Activated CD4-positive, alpha-beta T cell treated with anti-CD3 and anti-CD28 coated beads for 24 hours (primary cell): ENCODE results near the gene CABP2.
"Not testable (repeated sequence)": the region's sequence is repeated elsewhere in the genome, so short reads cannot be mapped to it uniquely, and the experiment has no call there.

ENCODE experiments used
- DNase-seq, 2 donors: peaks; one replicate each; pipeline ENCODE4 v3.0.0-alpha.2; 2020; ENCODE audit warnings: low read depth in 2 of 2

Gene CABP2

DNA sequence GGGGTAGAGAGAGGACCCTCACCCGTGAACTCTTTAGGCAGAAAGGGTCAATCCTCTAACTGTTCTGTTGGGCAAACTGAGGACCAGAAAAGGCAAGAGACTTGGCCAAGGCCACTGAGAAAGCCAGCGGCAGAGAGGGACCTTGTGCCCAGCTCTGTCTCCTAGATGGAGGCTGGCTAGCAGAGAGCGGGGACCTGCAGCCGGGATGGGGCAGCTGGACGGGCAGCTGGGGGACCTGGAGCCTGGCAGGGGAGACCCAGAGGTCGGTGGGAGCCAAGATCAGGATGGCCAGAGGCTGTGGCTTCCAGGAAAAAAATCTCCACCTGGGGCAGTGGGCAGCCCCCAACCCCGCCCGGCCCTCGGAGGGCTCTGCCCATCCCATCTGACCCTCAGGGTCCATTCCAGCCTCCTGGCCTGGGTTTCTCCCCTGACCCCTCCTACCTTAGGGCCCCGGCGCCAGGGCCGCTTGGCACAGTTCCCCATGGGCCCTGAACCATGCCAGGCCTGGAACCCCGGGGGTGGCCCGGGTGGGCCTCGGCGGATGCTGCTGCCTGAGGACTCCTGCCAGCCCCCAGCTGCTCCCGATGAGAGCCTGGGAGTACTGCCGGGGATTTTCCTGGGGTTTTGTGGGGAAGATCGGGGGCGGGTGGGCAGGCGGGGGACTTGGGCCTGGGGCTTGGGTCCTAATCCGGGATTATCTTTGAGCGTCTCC is at the start of gene CABP2:
Gene CABP2 (minus strand): TSS at position 603 of the 712 bp plus-strand sequence. CDS start 120 bp downstream, at position 483.
- DNase-seq = no peak

DNA sequence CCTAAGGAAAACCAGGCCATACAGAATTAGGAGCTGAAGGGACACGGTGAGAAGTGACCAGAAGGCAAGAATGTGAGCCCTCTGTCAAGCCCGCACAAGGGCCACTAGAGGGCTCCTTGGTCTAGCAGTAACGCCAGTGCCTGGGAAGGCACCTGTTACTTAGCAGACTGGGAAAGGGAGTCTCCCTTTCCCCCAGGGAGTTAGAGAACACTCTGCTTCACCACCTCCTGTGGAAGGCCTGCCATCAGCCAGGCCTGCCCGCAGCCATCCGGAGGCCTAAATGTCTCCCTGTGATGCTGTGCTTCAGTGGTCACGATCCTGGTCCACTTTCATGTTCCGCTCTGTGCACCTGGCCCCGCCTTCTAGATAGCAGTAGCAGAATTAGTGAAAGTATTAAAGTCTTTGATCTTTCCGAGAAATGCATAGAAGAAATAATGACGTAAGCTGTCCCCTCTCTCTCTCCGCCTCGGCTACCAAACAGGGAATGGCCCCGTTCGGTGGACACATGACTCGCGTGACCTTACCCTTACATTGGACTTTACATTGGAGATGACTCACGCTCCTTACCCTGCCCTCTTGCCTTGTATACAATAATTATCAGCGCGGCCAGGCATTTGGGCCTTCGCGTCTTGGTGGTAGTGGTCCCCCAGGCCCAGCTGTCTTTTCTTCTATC is 49.6 kb upstream of the CABP2 start:
- no peak for DNase-seq

GRCh38 chr11:67572305-67572704 is 49.1 kb upstream of the CABP2 start:
- DNase-seq = no peak

DNA sequence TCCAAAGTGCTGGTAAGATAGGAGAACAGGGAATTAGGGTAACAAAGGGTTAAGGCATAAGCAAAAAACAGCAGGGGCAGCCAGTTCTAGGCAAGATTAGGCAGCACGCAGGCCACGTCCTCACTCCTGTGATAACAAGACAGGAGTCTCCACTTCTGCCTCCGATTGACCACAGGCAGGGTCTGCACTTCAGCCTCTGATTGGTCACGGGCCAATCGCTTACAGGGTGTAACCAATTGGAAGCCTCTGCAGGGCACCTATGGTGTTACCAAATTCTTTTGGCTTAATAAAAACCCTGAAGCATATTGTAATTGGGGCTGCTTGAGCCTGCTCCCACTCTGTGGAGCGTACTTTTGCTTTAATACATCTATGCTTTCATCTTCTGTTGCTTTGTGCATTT is 48.2 kb upstream of the CABP2 start:
- DNase-seq = no peak

GRCh38 chr11:67564230-67564629 is 41.0 kb upstream of the CABP2 start:
- DNase-seq = no peak

DNA sequence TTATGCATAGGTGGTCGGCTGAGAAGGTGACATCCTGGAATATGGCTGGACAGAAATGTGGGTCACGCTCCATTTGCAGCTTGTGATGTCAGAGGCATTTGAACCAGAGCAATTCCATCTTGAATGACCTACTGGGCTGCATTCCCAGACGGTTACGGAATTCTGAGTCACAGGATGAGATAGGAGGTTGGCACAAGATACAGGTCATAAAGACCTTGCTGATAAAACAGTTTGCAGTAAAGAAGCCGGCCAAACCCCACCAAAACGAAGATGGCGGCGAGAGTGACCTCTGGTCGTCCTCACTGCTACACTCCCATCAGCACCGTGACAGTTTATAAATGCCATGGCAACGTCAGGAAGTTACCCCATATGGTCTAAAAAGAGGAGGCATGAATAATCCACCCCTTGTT is 40.5 kb upstream of the CABP2 start:
- DNase-seq = not testable (repeated sequence)

DNA sequence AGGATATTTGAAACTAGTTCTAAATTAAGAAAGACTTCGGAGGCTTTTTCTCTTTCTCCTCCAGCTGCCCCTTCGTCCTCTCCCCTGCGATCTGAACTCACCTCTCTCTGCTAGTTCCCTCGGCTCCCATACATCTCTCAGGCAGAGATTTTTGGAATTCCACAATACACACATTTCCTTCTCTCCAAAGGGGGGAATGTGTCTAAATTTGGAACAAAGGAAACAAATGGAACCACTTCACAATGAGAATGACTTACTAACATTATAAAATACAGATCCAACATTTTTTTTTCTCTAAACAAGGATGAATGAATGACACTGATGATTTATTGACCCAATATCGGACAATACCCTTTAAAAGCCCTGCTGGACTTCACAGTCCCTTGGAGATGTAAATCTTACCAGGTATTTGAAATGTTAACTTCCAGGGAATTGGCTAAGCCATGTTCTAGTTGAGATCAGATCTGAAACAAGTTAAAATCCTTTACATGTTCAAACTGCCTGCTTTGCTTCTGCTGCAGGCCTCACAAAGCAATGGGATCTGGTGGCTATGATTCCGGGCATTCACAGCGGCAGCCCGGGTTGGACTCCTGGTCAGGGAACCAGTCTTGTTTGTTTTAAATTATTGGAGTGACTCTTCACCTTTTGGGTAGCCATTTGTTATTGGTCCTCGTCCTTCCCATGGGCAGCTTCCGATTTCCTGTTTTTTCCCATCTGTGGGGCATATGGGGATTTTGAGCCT is 39.9 kb upstream of the CABP2 start:
- DNase-seq = no peak

- DNase-seq = no peak
Observed at GRCh38 chr11:67561971-67562619, 38.8 kb upstream of the CABP2 start.

DNA sequence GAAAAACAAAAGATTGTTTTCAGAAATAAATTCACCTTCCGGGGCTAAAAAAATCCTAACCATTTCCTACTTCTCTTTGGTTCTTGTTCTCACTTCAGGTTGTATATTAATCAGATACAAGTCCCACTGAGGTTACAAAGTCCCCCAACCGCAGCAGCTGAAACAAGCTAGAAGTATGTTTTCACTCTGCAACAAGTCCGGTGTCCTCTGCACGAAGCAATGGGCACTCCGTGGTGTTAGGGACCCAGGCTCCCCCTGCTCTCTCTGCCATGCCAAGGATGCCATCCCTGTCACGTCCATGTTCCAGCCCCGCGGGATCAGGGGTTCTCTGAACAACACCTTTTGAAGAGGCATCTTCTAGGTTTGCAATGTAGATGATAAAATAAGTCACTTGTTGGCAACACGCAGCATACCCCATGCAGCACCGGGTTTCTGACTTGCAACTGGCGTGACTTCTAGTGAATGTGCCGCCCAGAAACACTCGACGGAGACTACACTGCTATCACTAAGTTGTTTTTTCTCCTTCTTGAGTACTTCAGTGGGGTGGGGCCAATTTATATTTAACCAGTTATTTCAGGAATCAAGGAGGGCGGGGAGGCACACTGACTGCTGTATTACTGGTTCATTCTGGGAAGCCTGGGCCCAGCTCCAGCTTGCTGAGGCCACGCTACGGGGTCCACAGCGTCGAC is 35.0 kb upstream of the CABP2 start:
- no peak for DNase-seq

DNA sequence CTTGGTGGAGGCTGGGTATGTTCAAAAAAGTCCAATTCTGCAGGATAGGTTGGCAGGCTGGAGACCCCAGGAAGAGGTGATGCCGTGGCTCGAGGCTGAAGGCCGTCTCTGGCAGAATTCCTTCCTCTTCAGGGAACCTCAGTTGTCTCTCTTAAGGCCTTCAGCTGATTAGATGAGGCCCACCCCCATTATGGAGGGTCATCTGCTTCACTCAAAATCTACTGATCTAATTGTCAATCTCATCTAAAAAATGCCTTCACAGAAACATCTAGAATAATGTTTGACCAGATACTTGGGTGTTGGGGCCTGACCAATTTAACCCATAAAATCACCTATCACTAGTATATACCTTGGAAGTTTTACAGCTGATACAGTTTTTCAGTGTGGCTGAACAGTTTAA is 33.0 kb upstream of the CABP2 start:
- DNase-seq = no peak

- not testable (repeated sequence) for DNase-seq
Observed at GRCh38 chr11:67551697-67552096, 28.5 kb upstream of the CABP2 start.

GRCh38 chr11:67551127-67551526 is 27.9 kb upstream of the CABP2 start:
- no peak for DNase-seq

DNA sequence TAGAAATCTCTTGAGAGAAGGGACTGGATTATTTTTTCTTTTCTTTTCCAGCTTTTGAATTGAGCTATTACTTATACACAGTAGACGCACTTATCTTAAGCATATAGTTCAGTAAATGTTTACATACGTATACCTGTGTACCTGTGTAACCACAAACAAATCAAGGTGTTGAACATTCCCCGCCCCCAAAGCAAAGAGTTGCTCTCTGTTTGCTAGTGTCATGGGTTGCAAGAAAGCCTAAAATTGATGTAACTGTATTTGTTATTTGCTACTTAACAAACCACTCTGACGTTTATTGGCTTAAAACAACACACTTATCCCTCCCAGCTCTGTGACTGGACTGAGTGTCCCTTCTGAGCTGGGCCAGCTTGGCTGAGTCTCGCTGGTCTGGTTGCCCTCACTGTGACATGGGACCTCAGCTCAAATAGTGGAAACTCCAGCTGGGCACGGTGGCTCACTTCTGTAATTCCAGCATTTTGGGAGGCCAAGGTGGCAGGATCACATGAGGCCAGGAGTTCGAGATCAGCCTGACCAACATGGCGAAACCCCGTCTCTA is 25.4 kb upstream of the CABP2 start:
- DNase-seq = no peak

DNA sequence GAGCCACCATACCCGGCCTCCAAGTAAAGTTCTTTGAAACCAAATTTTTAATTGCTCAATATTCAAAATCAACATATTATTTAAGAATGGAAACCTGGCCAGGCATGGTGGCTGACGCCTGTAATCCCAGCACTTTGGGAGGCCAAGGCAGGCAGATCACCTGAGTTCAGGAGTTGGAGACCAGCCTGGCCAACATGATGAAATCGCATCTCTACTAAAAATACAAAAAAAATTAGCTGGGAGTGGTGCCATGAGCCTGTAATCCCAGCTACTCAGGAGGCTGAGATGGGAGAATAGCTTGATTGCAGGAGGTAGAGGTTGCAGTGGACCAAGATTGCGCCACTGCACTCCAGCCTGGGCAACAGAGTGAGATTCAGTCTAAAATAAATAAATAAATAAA is 24.9 kb upstream of the CABP2 start:
- not testable (repeated sequence) for DNase-seq

DNA sequence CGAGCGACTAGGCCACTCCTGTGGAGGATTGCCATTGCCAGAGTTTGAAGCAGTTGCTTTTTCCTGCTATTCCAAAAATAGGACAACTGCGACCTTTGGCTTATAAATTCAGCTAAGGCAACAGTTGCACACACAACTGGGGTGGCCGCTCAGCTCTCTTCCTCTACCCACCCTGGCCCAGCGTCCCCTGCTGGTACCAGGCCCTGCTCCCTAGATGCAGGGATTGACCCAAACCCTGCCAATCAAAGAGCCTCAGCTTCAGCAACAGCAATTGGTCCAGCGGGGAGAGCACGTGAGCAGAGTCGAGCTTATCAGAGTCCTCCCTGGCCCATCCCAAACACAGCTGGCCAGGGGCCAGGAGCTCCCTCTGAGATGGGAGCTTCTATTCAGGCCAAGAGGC is 22.0 kb upstream of the CABP2 start:
- no peak for DNase-seq

DNA sequence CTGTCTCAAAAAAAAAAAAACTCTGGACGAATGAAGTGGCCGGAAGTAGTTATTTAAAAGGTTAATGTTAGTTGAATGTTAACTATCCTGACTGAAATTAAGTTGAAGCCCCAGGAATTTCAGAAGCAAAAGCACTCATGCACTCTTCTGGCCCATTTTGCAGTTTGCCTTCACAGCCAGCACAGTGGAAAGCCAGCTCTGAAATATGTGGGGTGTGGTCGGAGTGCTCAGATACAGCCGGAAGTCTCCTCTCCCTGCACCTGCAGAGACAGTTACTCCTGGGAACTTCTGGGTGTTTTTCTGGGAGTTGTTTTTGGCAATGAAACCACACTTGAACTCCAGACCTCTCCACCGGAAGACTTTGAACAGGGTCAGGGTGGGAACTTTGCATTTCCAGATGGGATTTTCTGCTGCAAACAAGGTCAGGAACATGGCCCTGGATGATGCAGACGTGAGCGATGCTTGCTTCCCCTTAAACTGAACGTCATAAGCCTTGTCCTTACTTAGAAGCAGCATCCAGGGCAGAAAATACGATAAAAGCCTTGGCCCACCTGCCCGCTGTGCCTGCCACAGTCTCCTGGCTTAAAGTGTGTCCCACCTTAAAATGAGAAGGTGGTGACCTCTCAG is 21.5 kb upstream of the CABP2 start:
- DNase-seq = no peak

- no peak for DNase-seq
Observed at GRCh38 chr11:67543585-67543984, 20.3 kb upstream of the CABP2 start.

- no peak for DNase-seq
Observed at GRCh38 chr11:67542971-67543370, 19.7 kb upstream of the CABP2 start.

DNA sequence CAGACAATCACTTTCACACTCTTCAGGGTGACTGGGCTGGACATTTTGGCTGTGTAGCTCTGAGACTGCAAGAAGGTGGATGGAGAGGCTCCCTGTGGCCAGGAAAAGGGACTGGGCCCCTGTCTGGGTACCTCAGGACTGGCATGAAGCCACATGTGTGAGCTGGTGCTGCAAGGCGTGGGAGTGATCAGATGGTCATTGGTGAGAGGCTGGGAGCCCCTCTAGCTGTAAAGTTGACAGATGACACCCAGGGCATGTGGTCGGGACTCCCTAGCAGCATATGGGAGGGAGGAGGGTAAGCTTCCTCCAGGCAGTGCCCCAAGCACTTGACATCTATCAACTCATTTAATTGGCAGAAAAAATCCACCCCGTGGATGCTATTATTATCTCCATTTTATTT is 18.9 kb upstream of the CABP2 start:
- no peak for DNase-seq

GRCh38 chr11:67541198-67541597 is 18.0 kb upstream of the CABP2 start:
- DNase-seq = no peak

- DNase-seq = no peak
Observed at GRCh38 chr11:67539550-67539949, 16.3 kb upstream of the CABP2 start.
